Mucosa of descending colon (tissue), 3 donors: ENCODE measurements around the gene TVP23A. TPM values are rescaled to one million over a fixed set of nuclear protein-coding genes. Genes with fewer than 3 reads are reported as not detected.

Source experiments
- ATAC-seq: fragments of 200-7000 bp; cut with Tn5 transposase; one replicate; pipeline ENCODE4 v1.9.1; 2020; ENCODE audit warnings: mild to moderate bottlenecking, moderate library complexity
- DNase-seq, 3 donors: peaks; one replicate each; pipeline ENCODE4 v3.0.0-alpha.2; 2020
- H3K36me3 ChIP-seq: fragments of 200-600 bp; one replicate; pipeline ENCODE4 v1.8.0; 2021; ENCODE audit warnings: low read depth, mild to moderate bottlenecking
- H3K4me1 ChIP-seq: fragments of 200-600 bp; one replicate; pipeline ENCODE4 v1.8.0; 2021; ENCODE audit warnings: low read depth, mild to moderate bottlenecking
- H3K4me3 ChIP-seq: fragments of 200-600 bp; one replicate; pipeline ENCODE4 v1.8.0; 2021; ENCODE audit warnings: mild to moderate bottlenecking
- H3K9me3 ChIP-seq: fragments of 200-600 bp; one replicate; pipeline ENCODE4 v1.8.0; 2021; ENCODE audit warnings: mild to moderate bottlenecking
- intact Hi-C, 2 donors: fragments of 100-400 bp; cut with DNase I in 1 of 2; cut with micrococcal nuclease in 1 of 2; formaldehyde crosslinking; loops; one replicate each; pipeline versions ENCODE4 v1.11.0 to v1.11.1; 2022; cut with DNase I, micrococcal nuclease
- total RNA-seq, 3 donors: library from RNA; stranded (reverse); fragmentation: NEBNext Ultra II Directional in 2 of 3; extraction: Animal tissue kit (Norgen Biotek cat#: 25700) in 2 of 3; gene quantifications; one replicate each; pipeline versions ENCODE4 v1.2.1 to v1.2.4, GENCODE V29; 2021 to 2023
- TF ChIP-seq, protein P1 (sequence below): fragments of 200-600 bp; IDR thresholded peaks from one replicate; pipeline ENCODE4 v1.8.0; 2022; ENCODE audit warnings: antibody characterized with exemption, mild to moderate bottlenecking
- donor health status: DM: no; HTN: no; CAD: no; lungs with moderate emphysema.
- donor health status: DM: no; HTN: no; CAD: no.
- donor health status: DM: no; HTN: yes; CAD: no.

Gene TVP23A
- total RNA-seq, 3 donors from 2014 or later = 0.14 to 0.60 TPM; not detected in 1

DNA sequence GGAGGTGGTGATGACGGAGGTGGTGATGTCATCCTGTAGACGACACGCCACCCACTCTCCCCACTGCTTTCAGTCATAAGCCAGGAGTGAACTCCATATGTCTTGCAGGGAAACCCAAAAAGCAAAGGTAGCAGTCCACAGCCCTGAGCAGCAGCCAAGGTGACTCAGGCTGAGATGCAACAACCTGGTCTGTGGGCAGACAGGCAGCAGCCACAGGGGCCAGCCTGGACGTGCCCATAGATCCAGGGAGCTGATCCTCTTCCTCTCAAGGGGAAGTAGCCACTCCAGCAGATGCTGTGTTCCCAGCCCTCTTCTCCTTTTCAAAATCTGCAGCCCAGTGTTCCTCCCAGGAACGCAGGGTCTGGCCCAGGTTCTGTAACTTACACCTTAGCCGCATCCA is 41.1 kb upstream of the TVP23A start:
- no peaks in the 10 kb centered on the region for H3K36me3 ChIP-seq
- no peaks in the 10 kb centered on the region for H3K4me1 ChIP-seq
- no peaks in the 10 kb centered on the region for H3K9me3 ChIP-seq
- intact Hi-C loops = no loop called here
- TF ChIP-seq, protein P1, sequence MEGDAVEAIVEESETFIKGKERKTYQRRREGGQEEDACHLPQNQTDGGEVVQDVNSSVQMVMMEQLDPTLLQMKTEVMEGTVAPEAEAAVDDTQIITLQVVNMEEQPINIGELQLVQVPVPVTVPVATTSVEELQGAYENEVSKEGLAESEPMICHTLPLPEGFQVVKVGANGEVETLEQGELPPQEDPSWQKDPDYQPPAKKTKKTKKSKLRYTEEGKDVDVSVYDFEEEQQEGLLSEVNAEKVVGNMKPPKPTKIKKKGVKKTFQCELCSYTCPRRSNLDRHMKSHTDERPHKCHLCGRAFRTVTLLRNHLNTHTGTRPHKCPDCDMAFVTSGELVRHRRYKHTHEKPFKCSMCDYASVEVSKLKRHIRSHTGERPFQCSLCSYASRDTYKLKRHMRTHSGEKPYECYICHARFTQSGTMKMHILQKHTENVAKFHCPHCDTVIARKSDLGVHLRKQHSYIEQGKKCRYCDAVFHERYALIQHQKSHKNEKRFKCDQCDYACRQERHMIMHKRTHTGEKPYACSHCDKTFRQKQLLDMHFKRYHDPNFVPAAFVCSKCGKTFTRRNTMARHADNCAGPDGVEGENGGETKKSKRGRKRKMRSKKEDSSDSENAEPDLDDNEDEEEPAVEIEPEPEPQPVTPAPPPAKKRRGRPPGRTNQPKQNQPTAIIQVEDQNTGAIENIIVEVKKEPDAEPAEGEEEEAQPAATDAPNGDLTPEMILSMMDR = no peak
- ATAC-seq = no peak
- DNase-seq = no peak
- H3K4me3 ChIP-seq = no peak overlapping the region

DNA sequence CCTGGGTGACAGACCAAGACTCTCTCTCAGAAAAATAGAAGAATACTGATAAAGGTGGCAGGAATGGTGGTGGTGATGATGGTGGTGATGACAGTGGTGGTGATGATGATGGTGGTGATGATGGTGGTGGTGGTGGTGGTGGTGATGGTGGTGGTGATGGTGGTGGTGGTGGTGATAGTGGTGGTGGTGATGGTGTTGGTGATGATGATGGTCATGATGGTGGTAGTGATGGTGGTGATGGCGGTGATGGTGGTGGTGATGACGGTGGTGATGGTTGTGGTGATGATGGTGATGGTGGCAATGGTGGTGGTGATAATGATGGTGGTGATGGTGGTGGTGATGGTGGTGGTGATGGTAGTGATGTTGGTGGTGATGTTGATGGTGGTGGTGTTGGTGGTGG is 40.4 kb upstream of the TVP23A start:
- no peaks in the 10 kb centered on the region for H3K36me3 ChIP-seq
- intact Hi-C loops = no loop called here

DNA sequence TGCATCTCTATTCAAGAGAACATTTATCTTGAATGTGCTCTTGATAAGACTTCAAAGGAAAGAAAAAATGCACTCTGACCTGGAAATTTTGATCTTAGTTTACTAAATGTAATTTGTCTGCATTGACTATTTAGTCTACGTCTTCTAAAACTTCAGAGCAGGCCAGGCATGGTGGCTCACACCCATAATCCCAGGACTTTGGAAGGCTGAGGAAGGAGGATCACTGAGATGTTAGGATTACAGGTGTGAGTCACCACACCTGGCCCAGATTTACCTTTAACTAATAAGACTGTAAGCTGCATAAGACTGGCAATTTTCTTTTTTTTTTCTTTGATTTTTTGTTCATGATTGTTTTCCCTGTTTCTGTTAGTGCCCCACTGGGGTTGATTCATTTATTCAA is 39.6 kb upstream of the TVP23A start:
- peak; percentile 78 for ATAC-seq
- Histone ChIP-seq H3K4me3 (no peak overlapping the region), H3K4me1 (no peaks in the 10 kb centered on the region), H3K9me3 (no peaks in the 10 kb centered on the region), H3K36me3 (no peaks in the 10 kb centered on the region)
- no peak for DNase-seq
- TF ChIP-seq, protein P1 = no peak
- intact Hi-C loops = no loop called here

More for the DNA sequence above, 40.4 kb upstream of the TVP23A start:
- Histone ChIP-seq H3K9me3 (no peaks in the 10 kb centered on the region), H3K4me3 (no peak overlapping the region), H3K4me1 (no peaks in the 10 kb centered on the region)
- TF ChIP-seq, protein P1 = no peak
- ATAC-seq = no peak
- DNase-seq = no peak

DNA sequence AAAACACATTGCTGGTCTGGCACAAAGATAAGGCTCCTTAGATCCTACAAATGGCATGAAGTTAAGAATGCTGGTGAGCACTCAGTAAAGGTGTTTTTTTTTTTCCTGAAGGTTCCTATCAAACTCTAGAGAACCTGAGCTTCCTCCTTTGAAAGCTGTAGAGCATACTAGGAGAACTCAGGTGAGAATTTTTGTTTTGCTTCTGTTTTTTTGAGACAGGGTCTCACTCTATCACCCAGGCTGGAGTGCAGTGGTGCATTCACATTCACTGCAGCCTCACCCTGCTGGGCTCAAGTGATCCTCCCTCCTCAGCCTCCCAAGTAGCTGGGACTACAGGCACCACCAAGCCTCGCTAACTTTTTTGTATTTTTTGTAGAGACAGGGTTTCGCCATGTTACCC is 37.4 kb upstream of the TVP23A start:
- Histone ChIP-seq H3K4me3 (no peak overlapping the region), H3K9me3 (no peaks in the 10 kb centered on the region), H3K36me3 (no peaks in the 10 kb centered on the region), H3K4me1 (no peaks in the 10 kb centered on the region)
- TF ChIP-seq, protein P1 = no peak
- ATAC-seq (no peak), DNase-seq (no peak)
- intact Hi-C loops = no loop called here

DNA sequence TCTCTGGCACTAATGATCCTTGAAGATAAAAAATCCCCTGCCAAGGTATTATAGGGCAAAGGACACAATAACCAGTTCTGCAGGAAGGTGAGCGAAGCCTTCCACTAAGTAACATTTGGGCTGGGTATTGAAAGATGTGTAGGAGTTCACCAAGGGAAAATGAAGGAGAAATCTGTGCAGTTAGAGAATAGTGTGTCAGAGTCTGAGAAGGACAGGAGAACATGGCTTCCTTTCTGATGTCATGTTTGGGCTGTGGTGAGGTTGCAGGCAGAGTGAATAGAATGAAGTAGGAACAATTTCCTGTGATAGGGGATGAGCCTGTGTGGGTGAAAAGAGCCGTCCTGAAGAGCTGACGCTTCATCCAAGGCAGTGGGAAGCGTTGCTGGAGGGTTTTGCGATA is 34.4 kb upstream of the TVP23A start:
- ATAC-seq (no peak), DNase-seq (no peak)
- intact Hi-C loops = no loop called here
- TF ChIP-seq, protein P1 = no peak
- Histone ChIP-seq H3K36me3 (no peaks in the 10 kb centered on the region), H3K4me1 (no peaks in the 10 kb centered on the region), H3K9me3 (no peaks in the 10 kb centered on the region), H3K4me3 (no peak overlapping the region)

DNA sequence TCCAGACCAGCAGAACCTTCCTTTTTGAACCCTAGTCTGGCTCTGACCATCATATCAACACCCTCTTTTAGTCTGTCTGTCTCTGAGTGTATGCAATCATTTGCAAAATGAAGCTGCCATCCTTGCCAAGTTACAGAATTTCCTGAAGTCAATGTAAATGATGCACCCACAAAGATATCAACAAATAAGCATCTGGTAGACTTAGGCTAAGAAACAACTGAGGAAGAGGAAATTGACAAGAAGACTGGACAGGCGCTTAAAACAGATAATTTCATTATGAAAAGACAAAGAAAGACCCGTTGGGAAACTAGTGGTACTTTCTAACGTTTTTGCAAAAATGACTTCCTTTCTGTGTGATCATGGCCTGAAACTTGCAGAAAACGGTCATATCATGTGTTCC is 33.7 kb upstream of the TVP23A start:
- Histone ChIP-seq H3K4me1 (no peaks in the 10 kb centered on the region), H3K4me3 (no peak overlapping the region), H3K9me3 (no peaks in the 10 kb centered on the region), H3K36me3 (no peaks in the 10 kb centered on the region)
- no peak for ATAC-seq
- TF ChIP-seq, protein P1 = no peak
- no peak for DNase-seq
- intact Hi-C loops = no loop called here
